Frontal cortex (tissue), 4 donors: ENCODE measurements around the gene PKP4. TPM values are rescaled to one million over a fixed set of nuclear protein-coding genes. Genes with fewer than 3 reads are reported as not detected.
"Not testable (repeated sequence)": the region's sequence is repeated elsewhere in the genome, so short reads cannot be mapped to it uniquely, and the experiment has no call there.

Experiments used
- DNase-seq, 2 donors: peaks; one replicate each; pipeline ENCODE4 v3.0.0; 2012; ENCODE audit warnings: low spot score in 2 of 2
- FAIRE-seq: peaks from 2 replicates; lab custom pipeline; 2012; peaks lifted over from hg19 to GRCh38; lab: Jason Lieb, UNC
- total RNA-seq: library from RNA; depleted of rRNA; stranded (reverse); fragments of >200 nt; gene quantifications from one replicate; pipeline ENCODE4 v1.2.3, GENCODE V29; 2014
- donor health status: control.
- donor health status: control.
- donor health status: control.

The PKP4 gene
- total RNA-seq, 1 donor from 2014 or later, result 103 TPM

DNA sequence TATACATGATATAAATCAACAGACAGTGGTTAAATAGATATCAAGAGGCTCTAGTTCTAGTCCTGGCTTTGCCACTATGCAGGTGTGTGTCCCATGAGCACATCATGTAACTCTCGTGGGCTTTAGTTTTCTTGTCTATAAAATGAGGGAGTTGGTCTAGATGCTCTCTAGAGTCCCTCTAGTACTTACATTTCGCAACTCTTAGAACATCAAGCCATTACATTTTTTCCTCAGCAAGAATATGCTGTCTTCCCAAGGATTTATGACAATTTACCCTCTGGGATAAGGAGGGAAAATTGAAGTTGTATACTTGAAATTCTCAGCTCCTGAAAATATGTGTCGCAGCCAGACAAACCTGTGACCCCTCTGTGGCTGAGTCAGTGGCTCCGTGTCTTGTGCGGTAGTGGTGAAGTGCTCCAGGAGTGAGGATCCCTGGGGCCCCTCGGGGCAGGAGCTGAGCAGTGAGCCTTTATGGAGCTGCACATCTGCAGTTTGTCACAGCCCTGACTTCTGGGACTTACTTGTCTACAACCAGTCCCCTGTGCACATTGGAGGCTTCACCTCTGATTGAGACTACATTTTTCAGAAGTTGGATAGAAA, 6.8 kb downstream of the PKP4 start:
- no peak for FAIRE-seq

DNA sequence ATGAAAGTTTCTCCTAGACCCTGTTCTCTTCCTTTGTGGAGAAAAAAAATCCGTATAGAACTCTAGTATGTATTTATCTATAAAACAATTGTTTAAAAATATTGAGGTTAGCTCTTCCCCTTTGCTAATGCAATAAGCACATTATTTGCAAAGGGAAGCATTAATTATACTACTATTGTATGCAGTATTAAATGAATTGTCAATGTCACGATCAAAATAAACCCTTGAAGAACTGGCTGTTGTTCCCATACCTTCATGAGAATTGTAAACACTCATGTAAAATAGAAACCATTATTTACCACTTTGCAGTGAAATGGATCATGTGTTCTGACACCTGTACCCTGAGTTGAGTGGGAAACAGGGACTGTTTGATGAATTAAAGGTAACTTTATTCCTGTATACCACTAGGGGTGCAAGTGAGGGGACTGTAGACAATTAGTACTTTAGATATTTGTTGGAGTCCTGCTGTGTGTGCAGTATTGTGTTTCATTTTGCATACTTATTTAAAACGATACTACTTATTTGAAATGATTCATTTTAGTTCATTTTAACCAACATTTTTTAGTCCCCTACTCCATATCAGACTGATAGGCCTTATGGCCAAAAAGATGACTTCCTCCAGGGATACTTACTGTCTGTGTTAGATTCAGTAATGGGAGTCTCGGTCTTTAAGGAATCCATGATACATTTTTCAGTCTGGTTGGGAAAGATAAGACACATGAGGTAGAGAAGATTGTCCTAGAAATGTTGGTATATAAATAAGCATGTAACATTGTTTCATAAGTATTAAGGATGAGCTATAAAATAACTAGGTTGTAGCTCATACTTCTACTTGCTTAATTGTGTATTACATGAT, 7.9 kb downstream of the PKP4 start:
- DNase-seq, result no peak
- no peak for FAIRE-seq

More for the DNA sequence above, 6.8 kb downstream of the PKP4 start:
- DNase-seq, result no peak

DNA sequence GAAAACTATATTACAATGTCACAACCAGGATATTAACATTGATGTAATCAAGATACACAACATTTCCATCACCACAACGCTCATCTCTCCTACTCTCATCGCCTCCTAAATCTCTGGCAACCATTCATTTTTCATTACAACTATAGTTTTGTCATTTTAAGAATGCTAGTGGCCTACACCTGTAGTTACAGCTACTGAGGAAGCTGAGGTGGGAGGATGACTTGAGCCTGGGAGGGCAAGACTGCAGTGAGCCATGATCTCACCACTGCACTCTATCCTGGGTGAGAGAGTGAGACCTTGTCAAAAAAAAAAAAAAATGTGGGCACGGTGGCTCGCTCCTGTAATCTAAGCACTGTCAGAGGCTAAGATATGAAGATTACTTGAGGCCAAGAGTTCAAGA, 10.5 kb downstream of the PKP4 start:
- FAIRE-seq (no peak), DNase-seq (no peak)

DNA sequence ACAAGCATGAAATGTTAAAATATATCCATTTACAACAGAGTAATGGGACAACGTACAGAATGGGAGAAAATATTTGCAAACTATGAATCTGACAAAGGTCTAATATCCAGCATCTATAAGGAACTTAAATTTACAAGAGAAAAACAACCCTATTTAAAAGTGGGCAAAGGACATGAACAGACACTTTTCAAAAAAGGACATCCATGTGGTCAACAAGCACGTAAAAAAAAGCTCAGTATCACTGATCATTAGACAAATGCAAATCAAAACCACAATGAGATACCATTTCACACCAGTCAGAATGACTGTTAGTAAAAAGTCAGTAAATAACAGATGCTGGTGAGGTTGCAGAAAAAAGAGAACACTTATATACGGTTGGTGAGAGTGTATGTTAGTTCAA, 16.1 kb downstream of the PKP4 start:
- not testable (repeated sequence) for FAIRE-seq, DNase-seq

DNA sequence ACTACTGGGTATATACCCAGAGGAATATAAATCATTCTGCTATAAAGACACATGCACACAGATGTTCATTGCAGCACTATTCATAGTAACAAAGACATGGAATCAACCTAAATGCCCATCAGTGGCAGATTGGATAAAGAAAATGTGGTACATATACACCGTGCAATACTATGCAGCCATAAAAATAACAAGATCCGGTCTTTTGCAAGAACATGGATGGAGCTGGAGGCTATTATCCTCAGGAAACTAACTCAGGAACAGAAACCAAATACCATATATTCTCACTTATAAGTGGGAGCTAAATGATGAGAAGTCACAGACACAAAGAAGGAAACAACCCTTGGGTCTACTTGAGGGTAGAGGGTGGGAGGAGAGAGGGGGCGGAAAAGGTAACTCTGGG, 16.5 kb downstream of the PKP4 start:
- not testable (repeated sequence) for FAIRE-seq, DNase-seq

DNA sequence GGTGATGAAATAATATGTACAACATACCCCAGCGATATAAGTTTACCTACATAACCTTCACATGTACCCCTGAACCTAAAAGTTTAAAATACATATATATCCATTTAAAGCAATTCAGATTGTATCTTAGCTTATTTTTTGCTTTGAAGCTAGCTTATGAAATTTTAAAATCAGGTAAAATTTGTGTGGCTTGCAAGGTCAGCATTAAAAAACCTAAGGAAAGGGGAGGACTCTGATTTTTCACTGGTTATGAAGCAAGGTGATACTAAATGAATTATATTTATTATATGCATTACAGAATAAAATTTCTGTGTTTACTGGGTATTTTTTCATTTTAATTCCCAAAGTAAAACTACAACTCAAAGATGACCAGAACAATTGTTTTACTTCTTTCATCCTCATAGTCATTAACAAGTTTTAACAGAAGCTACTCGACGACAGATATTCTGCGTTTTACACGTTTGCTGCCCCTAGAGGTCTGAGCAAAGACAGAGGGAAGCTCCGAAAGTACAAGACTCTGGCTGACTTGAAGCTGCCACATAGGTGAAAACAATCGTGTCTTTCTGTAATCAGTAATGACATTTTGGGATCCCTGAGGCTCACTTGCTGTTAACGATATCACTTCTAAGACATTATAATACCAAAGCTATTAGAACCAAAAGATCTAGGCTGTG, 17.1 kb downstream of the PKP4 start:
- FAIRE-seq, result no peak
- DNase-seq, result no peak

DNA sequence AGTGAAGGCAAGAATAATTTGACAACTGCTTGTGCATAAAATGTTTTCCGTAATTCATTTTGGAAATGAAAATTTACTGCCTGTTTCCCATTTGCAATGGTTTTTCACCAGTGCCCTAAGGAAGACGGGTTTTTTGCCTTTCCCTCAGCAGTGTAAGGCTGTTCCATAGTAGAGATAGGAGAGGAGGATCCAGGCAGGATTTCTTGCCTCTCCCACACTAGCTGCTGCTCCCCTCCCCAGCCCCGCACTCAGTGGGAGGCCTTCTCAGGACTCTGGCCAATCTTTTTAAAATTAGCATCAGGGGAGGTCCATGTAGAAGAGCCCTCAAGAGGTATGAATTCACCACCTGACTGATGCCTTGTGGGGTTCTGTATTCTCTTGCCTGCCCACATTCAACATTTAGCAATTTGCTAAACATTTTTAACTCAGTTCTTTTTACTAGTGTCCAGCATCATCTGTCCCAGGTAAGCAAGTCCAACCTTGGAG, 17.8 kb downstream of the PKP4 start:
- not testable (repeated sequence) for DNase-seq, FAIRE-seq

DNA sequence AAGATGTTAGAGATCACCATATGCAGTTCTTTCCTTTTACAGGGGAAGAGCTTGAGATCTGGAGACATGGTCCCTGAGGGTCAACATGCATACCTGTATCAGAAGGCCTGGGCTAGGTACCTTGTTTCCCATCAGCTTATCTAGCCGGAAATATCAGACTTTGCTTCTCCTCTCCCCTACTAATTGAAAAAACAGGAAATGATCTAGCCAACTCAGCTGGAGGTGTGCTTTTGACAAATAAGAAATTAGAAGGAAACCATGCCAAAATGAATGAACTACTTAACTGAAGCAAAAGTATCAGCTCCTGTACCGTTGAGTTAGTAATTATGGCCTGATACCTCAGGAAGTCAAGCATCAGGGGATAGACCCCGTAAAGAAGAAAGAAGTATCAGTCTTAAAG, 20.4 kb downstream of the PKP4 start:
- FAIRE-seq (no peak), DNase-seq (no peak)

DNA sequence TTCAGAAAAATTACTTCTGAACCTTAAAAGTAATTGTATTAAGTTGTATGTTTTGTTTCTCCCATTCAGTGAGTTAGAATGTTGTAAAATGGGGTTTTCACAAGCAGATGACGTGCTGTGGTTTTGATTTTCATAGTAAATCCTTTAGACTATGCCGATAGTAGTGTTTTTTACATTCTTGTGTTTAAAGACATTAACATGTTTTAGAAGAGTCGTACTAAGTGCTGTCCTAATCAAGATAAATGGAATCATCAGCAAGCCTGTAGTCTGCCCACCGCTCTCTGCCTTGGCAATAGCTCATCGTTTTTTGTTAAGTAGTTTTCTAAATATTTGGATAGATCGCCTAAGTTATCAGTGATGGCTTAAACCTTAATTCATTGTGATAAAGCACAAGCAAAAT, 21.5 kb downstream of the PKP4 start:
- DNase-seq, result no peak
- FAIRE-seq, result no peak

DNA sequence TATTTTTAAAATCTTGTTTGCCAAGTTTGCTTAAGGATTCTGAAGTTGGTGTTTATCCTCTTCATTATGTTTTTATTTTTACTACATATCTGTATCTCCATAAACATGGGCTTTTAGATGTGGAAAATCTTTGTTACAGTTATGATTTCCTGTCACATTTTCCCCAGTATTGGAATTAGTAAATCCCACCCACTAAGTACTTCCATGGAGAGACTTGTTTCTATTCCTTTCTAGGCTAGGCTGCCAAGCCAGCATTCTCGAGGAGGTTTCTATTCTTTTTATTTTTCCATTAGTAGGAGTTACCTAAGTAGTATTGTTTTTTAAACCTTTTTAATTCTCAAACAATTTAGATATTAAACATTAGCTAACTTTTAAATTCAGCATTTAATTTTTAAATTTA, 22.1 kb downstream of the PKP4 start:
- FAIRE-seq (no peak), DNase-seq (no peak)

DNA sequence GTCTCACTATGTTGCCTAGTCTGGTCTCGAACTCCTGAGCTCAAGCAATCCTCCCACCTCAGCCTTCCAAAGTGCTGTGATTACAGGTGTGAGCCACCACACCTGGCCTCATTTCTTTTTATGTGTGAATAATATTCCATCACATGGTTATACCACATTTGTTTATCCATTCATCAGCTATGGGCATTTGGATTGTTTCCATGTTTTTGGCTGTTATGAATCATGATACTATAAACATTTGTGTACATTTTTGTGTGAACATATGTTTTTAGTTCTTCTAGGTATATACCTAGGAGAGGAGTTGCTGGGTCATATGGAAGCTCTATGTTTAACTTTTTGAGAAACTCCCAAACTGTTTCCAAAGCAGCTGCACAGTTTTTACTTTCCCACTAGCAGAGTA, 24.4 kb downstream of the PKP4 start:
- FAIRE-seq, result no peak
- no peak for DNase-seq

DNA sequence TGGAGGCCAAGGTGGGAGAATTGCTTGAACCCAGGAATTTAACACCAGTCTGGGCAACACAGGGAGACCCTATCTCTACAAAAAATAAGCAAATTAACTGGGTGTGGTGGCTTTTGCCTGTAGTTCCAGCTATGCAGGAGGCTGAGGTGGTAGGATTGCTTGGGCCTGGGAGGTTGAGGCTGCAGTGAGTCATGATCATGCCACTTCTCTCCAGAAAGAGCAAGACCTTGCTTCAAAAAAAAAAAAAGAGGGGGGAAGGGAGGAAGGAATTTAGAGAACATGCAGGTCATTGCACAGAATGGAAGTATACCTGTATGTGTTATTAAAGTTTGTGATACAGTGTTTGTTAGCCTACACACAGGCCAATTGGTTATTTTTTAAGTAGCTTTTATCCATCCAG, 25.8 kb downstream of the PKP4 start:
- no peak for DNase-seq
- FAIRE-seq, result no peak

DNA sequence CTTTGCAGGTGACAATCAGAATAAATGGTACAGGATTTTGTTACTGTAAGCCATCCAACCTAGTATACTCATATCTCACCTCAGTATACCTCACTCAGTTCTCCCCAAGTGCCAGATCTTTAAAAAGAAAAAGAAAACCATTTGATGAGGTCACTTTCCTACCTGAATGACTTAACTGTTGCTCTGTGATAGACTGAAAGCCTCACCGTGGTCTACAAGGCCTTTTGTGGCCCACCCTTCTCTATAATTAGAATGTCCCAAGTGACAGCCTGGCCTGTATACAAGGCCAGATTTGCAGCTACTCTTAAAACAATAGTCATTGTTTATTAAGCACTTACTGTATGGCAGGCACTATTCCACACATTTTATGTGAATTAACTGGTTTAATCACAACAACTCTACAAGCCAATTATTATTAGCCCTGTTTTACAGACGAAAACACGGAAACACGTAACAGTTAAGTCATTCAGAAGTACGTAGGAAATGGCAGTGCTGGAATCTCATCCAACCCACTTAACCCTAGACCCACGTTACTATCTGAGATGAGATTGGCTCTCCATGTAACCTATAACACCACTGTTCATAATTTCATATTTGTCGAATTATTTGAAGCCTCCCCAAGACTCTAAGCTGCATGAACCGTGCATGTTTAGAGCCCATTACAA, 28.3 kb downstream of the PKP4 start:
- DNase-seq (no peak), FAIRE-seq (no peak)

DNA sequence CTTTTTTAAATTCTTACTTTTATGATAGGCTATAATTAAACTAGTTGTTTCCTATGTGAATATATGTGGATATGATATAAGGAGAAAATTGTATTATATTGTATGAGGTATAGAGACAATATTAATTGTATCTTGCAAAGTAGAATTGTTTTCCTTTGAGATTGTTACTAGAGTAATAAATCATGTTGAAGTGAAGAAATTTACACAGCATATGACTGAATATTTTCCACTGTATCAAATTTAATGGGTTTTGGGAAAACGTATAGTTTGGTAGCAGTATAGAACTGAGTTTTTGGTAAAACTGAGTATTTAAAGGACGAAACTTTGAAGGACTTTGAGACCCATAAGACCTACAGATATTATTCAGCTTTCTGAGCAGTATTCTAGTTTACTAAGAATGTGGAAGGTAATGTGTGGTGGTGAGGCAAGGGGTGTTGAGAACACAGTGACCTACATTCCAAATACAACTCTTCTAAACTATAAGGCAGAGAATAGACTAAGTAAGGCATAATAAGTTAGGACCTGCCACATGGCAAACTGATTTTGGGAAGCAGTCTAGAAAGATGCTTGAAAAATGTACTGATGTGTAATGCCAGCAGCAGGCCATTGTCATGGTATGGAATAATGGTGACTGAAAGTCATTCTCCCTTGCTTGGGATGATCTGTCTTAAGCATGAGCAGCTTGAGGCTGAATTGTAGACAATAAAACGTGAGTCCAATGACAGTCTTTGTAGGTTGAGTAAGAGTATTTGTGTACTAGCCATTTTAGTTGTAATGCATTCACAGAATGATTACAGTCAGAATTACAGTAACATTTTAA, 29.6 kb downstream of the PKP4 start:
- DNase-seq, result no peak
- no peak for FAIRE-seq

DNA sequence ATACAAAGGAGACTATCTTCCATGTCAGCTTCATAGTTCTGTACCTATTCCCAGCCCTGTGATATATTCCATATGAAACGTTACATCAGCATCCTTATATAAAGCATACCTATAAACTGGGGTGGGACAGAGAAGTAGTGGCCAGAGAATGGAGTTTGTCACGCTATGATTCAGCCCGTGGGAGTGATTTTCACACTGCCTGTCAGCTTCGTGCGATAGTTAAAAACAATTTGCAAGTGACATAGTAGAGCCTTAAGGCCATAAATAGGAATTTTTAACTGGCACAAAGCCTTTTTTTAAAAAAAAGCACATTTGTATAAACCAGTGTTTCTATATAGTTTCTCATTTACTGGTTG, 30.2 kb downstream of the PKP4 start:
- FAIRE-seq, result no peak
- no peak for DNase-seq

DNA sequence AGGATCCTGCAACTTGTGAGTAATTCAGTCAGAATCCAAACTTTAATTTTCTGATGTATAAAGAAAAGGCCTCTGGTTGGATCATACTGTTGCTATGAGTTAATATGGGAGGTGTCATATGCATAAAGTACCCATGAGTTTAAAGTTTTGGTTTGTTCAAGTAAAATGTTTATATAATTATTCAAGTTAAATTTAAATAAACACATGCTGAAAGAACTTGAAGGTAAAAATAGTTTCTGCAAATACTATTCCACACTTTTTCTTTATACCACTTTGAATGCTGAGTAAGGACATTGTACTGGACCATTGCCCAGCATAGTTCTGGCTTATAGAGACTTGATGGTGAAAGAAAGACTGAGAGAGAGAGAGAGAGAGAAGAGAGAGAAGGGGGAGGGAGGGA, 30.7 kb downstream of the PKP4 start:
- FAIRE-seq (no peak), DNase-seq (no peak)

DNA sequence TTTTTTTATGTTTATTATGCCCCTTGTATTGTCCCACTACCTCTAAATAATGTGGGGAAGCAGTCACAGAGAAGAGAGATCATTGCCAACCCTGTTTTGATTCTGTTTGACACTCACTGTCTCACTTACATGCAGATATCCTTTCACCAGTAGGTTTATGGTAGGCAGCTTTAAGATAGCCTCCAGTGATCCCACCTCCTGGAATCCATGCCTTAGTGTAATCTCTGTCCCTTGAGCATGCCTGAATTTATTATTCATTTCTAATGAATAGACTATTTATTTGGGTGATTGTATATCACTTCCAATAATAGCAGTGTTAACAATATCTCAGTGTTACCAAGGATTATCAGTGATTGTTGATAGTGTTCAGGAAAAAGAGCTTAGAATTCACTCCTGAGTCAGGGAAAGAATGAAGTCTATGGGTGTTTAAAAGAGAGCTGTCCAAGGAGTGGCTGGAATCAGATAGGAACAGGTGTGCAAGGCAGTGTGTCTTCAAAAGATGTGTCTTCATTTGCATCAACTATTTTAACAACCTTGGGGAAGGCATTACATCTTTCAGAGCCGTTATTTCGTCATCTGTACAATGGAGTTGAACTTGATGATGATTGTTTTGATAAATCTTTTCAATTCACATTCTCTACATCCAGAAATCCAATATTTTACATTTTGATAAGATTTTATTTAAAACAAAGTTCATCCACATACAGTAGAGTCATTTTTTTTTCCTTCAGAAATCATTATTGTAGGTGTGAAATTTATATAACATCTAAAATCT, 31.9 kb downstream of the PKP4 start:
- peak; percentile 8 for FAIRE-seq
- DNase-seq, result no peak

DNA sequence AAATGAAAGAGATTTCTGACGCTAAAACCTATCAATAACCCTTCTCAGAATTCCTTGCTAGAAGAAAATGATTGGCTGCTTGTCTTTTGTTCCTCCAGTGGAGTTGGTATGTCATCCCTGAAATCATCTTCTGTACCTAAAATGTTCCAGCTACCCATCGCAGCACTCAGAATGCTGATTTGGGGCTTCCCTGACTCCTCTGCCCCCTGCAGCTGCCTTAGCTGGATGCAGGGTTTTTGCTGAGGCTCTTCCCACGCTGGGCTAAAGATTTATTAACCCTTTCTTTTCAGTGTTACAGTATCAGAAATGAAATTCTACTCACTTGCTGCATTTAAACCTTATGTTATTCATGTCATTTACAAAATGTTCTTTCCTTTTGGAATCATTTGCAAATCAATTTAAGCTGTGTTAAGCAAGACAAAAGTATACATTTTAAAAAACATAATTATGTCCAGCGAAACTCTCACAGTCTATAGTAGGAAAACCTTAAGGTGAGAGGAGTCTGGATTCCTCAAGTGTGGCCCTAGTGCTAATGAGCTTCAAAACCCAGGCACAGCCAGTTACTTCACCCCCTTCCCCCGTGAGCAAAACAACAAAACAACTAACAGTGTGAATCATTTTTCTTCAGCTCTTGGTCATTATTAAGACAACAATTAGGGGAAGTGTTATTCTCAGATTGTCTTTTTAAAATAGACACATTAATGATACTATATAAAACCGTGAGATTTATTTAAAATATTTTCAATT, 32.8 kb downstream of the PKP4 start:
- DNase-seq (no peak), FAIRE-seq (no peak)
